Osteoblast (primary cell): ENCODE results near the gene TBC1D19. TPM values are rescaled to one million over a fixed set of nuclear protein-coding genes. Genes with fewer than 3 reads are reported as not detected.
"Not testable (repeated sequence)": the region's sequence is repeated elsewhere in the genome, so short reads cannot be mapped to it uniquely, and the experiment has no call there.

Experiments
- DNase-seq: peaks from one replicate; pipeline ENCODE4 v3.0.0; 2011; ENCODE audit warnings: low spot score, mixed read lengths; ENCODE audit not compliant: insufficient read length; ENCODE audit errors: missing footprints
- H2AFZ ChIP-seq: 2 replicates; pipeline ENCODE4 v1.6.0; 2011; ENCODE audit warnings: mild to moderate bottlenecking, low read length
- H3K27ac ChIP-seq: 2 replicates; pipeline ENCODE4 v1.5.1; 2011; ENCODE audit warnings: mild to moderate bottlenecking, low read depth, low read length, moderate library complexity
- H3K27me3 ChIP-seq: 2 replicates; pipeline ENCODE4 v1.6.0; 2012; ENCODE audit warnings: mild to moderate bottlenecking, control low read depth, inconsistent platforms, low read length, moderate library complexity; ENCODE audit not compliant: insufficient read depth
- H3K36me3 ChIP-seq: 2 replicates; pipeline ENCODE4 v1.5.1; 2011; ENCODE audit warnings: mild to moderate bottlenecking, low read length, control low read depth, moderate library complexity; ENCODE audit not compliant: insufficient read depth
- H3K4me1 ChIP-seq: 2 replicates; pipeline ENCODE4 v1.5.1; 2011; ENCODE audit warnings: mild to moderate bottlenecking, low read length, control low read depth, moderate library complexity; ENCODE audit not compliant: insufficient read depth
- H3K4me2 ChIP-seq: 2 replicates; pipeline ENCODE4 v1.6.0; 2011; ENCODE audit warnings: mild to moderate bottlenecking, low read length; ENCODE audit not compliant: insufficient read depth
- H3K4me3 ChIP-seq: fragments of 200-600 bp; sonication (generic); 3 replicates; pipeline ENCODE4 v1.5.1; 2012; ENCODE audit warnings: mild to moderate bottlenecking, low read length, inconsistent platforms; ENCODE audit not compliant: insufficient read depth
- H3K79me2 ChIP-seq: 2 replicates; pipeline ENCODE4 v1.6.0; 2012; ENCODE audit warnings: mild to moderate bottlenecking, low read length, control low read depth, inconsistent platforms; ENCODE audit not compliant: insufficient read depth
- H3K9me3 ChIP-seq: 2 replicates; pipeline ENCODE4 v1.5.1; 2011; ENCODE audit warnings: low read depth, low read length, control low read depth
- H4K20me1 ChIP-seq: 2 replicates; pipeline ENCODE4 v1.6.0; 2012; ENCODE audit warnings: mild to moderate bottlenecking, low read length, control low read depth; ENCODE audit not compliant: insufficient read depth
- total RNA-seq: library from RNA; depleted of rRNA; stranded (reverse); fragments of >200 nt; gene quantifications from 2 replicates; pipeline ENCODE4 v1.2.3, GENCODE V29; 2012
- TF ChIP-seq, protein P1 (sequence below): IDR thresholded peaks from 2 replicates; pipeline ENCODE4 v1.5.1; 2011; ENCODE audit warnings: mild to moderate bottlenecking, low read depth, low read length, moderate library complexity; ENCODE audit errors: extremely low read depth

Gene TBC1D19
- total RNA-seq, 1 donor = 56.1 TPM

DNA sequence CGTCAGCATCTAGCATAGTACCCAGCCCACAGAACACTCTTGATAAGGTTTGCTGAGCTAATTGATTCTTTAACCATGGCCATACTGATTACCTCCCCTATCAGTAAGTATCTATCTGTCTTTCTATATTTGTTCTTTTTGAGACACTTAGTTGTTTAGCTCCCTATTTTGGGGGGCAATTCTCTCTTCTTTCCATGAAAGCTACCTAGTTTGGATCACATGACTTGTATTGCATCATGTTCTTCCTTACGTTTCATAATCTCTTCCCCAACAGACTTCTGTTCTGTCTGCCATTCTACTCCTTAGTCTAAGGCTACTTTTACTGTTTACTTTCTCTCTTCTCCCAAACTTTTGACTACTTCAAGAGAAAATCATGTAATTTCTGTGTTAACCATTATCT, 39.0 kb downstream of the TBC1D19 start:
- peaks cover 12% of the 10 kb centered on the region for H3K4me1 ChIP-seq
- H3K79me2 ChIP-seq = peaks cover 2% of the 10 kb centered on the region
- peaks cover 17% of the 10 kb centered on the region for H3K36me3 ChIP-seq
- H3K4me3 ChIP-seq = no peak overlapping the region
- TF ChIP-seq, protein P1, sequence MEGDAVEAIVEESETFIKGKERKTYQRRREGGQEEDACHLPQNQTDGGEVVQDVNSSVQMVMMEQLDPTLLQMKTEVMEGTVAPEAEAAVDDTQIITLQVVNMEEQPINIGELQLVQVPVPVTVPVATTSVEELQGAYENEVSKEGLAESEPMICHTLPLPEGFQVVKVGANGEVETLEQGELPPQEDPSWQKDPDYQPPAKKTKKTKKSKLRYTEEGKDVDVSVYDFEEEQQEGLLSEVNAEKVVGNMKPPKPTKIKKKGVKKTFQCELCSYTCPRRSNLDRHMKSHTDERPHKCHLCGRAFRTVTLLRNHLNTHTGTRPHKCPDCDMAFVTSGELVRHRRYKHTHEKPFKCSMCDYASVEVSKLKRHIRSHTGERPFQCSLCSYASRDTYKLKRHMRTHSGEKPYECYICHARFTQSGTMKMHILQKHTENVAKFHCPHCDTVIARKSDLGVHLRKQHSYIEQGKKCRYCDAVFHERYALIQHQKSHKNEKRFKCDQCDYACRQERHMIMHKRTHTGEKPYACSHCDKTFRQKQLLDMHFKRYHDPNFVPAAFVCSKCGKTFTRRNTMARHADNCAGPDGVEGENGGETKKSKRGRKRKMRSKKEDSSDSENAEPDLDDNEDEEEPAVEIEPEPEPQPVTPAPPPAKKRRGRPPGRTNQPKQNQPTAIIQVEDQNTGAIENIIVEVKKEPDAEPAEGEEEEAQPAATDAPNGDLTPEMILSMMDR = no peak
- no peaks in the 10 kb centered on the region for H4K20me1 ChIP-seq
- H2AFZ ChIP-seq = no peak overlapping the region
- H3K27ac ChIP-seq = no peak overlapping the region
- DNase-seq = no peak
- H3K27me3 ChIP-seq = no peaks in the 10 kb centered on the region
- no peak overlapping the region for H3K4me2 ChIP-seq
- H3K9me3 ChIP-seq = no peaks in the 10 kb centered on the region

DNA sequence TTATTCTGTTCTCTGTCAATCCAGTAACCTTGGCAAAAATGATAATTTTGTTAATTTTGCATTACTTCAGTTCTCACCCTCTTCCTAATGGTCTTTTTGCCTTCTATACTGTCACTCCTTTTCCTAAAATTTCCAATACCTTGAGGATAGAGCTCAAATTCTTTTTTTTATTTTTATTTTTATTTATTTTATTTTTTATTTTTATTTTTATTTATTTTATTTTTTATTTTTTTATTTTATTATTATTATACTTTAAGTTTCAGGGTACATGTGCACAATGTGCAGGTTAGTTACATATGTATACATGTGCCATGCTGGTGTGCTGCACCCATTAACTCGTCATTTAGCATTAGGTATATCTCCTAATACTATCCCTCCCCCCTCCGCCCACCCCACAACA, 42.8 kb downstream of the TBC1D19 start:
- H3K27ac ChIP-seq, H3K36me3 ChIP-seq, H4K20me1 ChIP-seq, DNase-seq, H3K9me3 ChIP-seq, H3K4me2 ChIP-seq, H3K79me2 ChIP-seq, H3K4me3 ChIP-seq, H3K4me1 ChIP-seq, H2AFZ ChIP-seq, H3K27me3 ChIP-seq: not testable (repeated sequence)

DNA sequence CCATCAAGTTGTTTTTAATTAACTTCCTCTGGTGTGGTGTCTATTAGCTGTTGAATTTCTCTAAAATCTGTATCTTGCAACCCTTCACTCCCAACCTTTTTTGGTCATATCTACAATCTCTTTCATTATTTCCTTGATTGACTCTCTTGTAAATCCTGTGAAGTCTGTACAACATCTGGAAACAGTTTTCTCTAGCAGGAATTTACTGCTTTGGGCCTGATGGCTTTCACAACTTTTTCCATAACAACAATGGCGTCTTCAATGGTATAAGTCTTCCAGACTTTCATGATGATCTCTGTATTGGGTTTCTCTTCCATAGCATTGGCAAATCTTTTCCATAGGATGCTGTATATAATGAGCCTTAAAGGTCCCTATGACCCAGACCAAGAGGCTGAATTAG, 49.0 kb downstream of the TBC1D19 start:
- no peaks in the 10 kb centered on the region for H3K27me3 ChIP-seq
- no peaks in the 10 kb centered on the region for H3K9me3 ChIP-seq
- no peak overlapping the region for H3K4me2 ChIP-seq
- H3K79me2 ChIP-seq = peaks cover 4% of the 10 kb centered on the region
- H3K4me3 ChIP-seq = no peak overlapping the region
- no peak overlapping the region for H2AFZ ChIP-seq
- no peak for DNase-seq
- H3K36me3 ChIP-seq = peaks cover 13% of the 10 kb centered on the region
- no peaks in the 10 kb centered on the region for H3K4me1 ChIP-seq
- TF ChIP-seq, protein P1 = no peak
- no peak overlapping the region for H3K27ac ChIP-seq
- H4K20me1 ChIP-seq = no peaks in the 10 kb centered on the region

DNA sequence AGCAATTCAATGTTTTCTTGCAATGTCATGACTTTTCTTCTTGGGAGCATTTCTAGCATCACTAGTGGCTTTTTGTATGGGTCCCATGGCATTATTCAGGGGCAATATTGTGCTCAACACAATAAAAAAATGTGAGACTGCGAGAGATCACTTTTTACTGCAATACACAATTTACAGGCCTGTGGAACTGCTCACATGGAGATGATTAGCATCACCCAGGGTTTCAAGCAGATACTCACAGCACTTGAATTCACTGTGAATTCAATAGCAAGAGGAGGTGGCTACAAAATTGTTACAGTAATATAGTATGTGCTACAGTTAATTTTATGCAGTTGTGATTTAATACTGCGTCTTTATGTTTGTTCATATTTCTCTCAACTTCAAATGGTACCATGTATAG, 50.4 kb downstream of the TBC1D19 start:
- no peaks in the 10 kb centered on the region for H3K79me2 ChIP-seq
- no peak overlapping the region for H3K4me3 ChIP-seq
- H3K27me3 ChIP-seq = no peaks in the 10 kb centered on the region
- H3K9me3 ChIP-seq = no peaks in the 10 kb centered on the region
- no peak overlapping the region for H2AFZ ChIP-seq
- H3K27ac ChIP-seq = no peak overlapping the region
- H4K20me1 ChIP-seq = no peaks in the 10 kb centered on the region
- TF ChIP-seq, protein P1 = no peak
- no peak for DNase-seq
- H3K36me3 ChIP-seq = peaks cover 26% of the 10 kb centered on the region
- H3K4me1 ChIP-seq = no peaks in the 10 kb centered on the region
- no peak overlapping the region for H3K4me2 ChIP-seq
